Measurements from ENCODE around the gene RNF38.
A peak's percentile ranks its signal among the peaks of the same experiment; 100 is the strongest.
"Not testable (repeated sequence)": the region's sequence is repeated elsewhere in the genome, so short reads cannot be mapped to it uniquely, and the experiment has no call there.

The RNF38 gene

GRCh38 chr9:36409076-36409475 is 9.0 kb upstream of the RNF38 start:
- DNase-seq (ENCODE audit: insufficient read length, low spot score); FAIRE-seq: not testable (repeated sequence)

- DNase-seq (ENCODE audit: insufficient read length, low spot score) (peak; percentile 49), FAIRE-seq (peak; percentile 69)
Observed at GRCh38 chr9:36407122-36407723, 7.2 kb upstream of the RNF38 start.

- no peak for DNase-seq (ENCODE audit: insufficient read length, low spot score)
- FAIRE-seq = no peak
Observed at GRCh38 chr9:36402536-36402935, 2.5 kb upstream of the RNF38 start.

- DNase-seq (ENCODE audit: insufficient read length, low spot score) (no peak), FAIRE-seq (no peak)
Observed at GRCh38 chr9:36401897-36402480, 1.9 kb upstream of the RNF38 start.

- FAIRE-seq (no peak), DNase-seq (ENCODE audit: insufficient read length, low spot score) (peak; percentile 88)
Observed at GRCh38 chr9:36401164-36401740, 1.2 kb upstream of the RNF38 start.

GRCh38 chr9:36400332-36401163 is 479 bp upstream of the RNF38 start:
- FAIRE-seq (peak; percentile 97), DNase-seq (ENCODE audit: insufficient read length, low spot score) (peak; percentile 95)

GRCh38 chr9:36398745-36399144 is 1.3 kb downstream of the RNF38 start:
- no peak for FAIRE-seq
- DNase-seq (ENCODE audit: insufficient read length, low spot score) = no peak

GRCh38 chr9:36396985-36397384 is 3.1 kb downstream of the RNF38 start:
- no peak for DNase-seq (ENCODE audit: insufficient read length, low spot score)
- FAIRE-seq = no peak

- no peak for DNase-seq (ENCODE audit: insufficient read length, low spot score)
Observed at GRCh38 chr9:36392489-36392888, 7.6 kb downstream of the RNF38 start.

GRCh38 chr9:36389590-36389989 is 10.5 kb downstream of the RNF38 start:
- no peak for FAIRE-seq
- no peak for DNase-seq (ENCODE audit: insufficient read length, low spot score)

More at GRCh38 chr9:36392489-36392888, 7.6 kb downstream of the RNF38 start:
- FAIRE-seq = no peak

GRCh38 chr9:36386396-36386965 is 13.6 kb downstream of the RNF38 start:
- FAIRE-seq; DNase-seq (ENCODE audit: insufficient read length, low spot score): not testable (repeated sequence)

GRCh38 chr9:36382484-36382883 is 17.6 kb downstream of the RNF38 start:
- FAIRE-seq (no peak), DNase-seq (ENCODE audit: insufficient read length, low spot score) (no peak)

- DNase-seq (ENCODE audit: insufficient read length, low spot score) = no peak
- no peak for FAIRE-seq
Observed at GRCh38 chr9:36364577-36364976, 35.5 kb downstream of the RNF38 start.

- DNase-seq (ENCODE audit: insufficient read length, low spot score) = no peak
- no peak for FAIRE-seq
Observed at GRCh38 chr9:36363448-36363847, 36.6 kb downstream of the RNF38 start.

GRCh38 chr9:36358486-36358885 is 41.6 kb downstream of the RNF38 start:
- FAIRE-seq (no peak), DNase-seq (ENCODE audit: insufficient read length, low spot score) (no peak)

GRCh38 chr9:36357639-36358038 is 42.4 kb downstream of the RNF38 start:
- DNase-seq (ENCODE audit: insufficient read length, low spot score) (no peak), FAIRE-seq (peak; percentile 4)

GRCh38 chr9:36346569-36346968 is 53.5 kb downstream of the RNF38 start:
- no peak for DNase-seq (ENCODE audit: insufficient read length, low spot score)
- FAIRE-seq = no peak

- no peak for DNase-seq (ENCODE audit: insufficient read length, low spot score)
- FAIRE-seq = no peak
Observed at GRCh38 chr9:36345103-36345846, 54.8 kb downstream of the RNF38 start.

- DNase-seq (ENCODE audit: insufficient read length, low spot score) (no peak), FAIRE-seq (no peak)
Observed at GRCh38 chr9:36341936-36342577, 58.0 kb downstream of the RNF38 start.

- DNase-seq (ENCODE audit: insufficient read length, low spot score) (no peak), FAIRE-seq (no peak)
Observed at GRCh38 chr9:36337865-36338264, 62.2 kb downstream of the RNF38 start.
